ENCODE results near the gene AIG1. TPM values are rescaled to one million over a fixed set of nuclear protein-coding genes. Genes with fewer than 3 reads are reported as not detected.

The AIG1 gene
- total RNA-seq, 1 experiment from 2014 or later = 51.1 TPM

GRCh38 chr6:143157131-143157530, 96.4 kb downstream of the AIG1 start:
- no peak for ATAC-seq
- Histone ChIP-seq H3K9me2 (ENCODE audit: insufficient read depth) (no peaks in the 10 kb centered on the region), H4K20me1 (ENCODE audit: insufficient read depth) (no peaks in the 10 kb centered on the region), H2AFZ (ENCODE audit: low read depth, low read length, poor library complexity, severe bottlenecking) (no peak overlapping the region), H3K9me3 (ENCODE audit: control insufficient read depth in 1 of 2, insufficient read depth in 1 of 2, low read depth in 1 of 2, low read length in 2 of 2) (no peaks in the 10 kb centered on the region), H3K4me3 (replicated peaks in 1 of 2; ENCODE audit: low read depth in 1 of 2, low read length in 2 of 2) (no peak overlapping the region), H3K27ac (ENCODE audit: low read depth, low read length) (no peak overlapping the region), H3K36me3 (ENCODE audit: control insufficient read depth in 1 of 2, insufficient read depth in 2 of 2, low read length in 2 of 2) (no peaks in the 10 kb centered on the region), H3K4me2 (ENCODE audit: low read length) (no peak overlapping the region), H3K4me1 (ENCODE audit: control insufficient read depth in 1 of 2, insufficient read depth in 2 of 2, low read length in 2 of 2) (peaks cover 0 to 12% of the 10 kb centered on the region in 2 experiments; a peak in 2 of 4 replicates), H3K9ac (ENCODE audit: low read length) (no peak overlapping the region), H3K27me3 (ENCODE audit: insufficient read depth, low read length) (no peaks in the 10 kb centered on the region), H3K79me2 (ENCODE audit: insufficient read depth, low read length) (no peaks in the 10 kb centered on the region)
- ChIA-PET POLR2A (no interaction called here), CTCF (no interaction called here), RAD21 (ENCODE audit: low non-redundant PET in 1 of 2, low total read pairs in 2 of 2, uncharacterized antibody in 2 of 2, unreplicated experiment in 2 of 2) (no interaction called here)
- TF ChIP-seq CEBPB (IDR thresholded peaks at IDR 0.05; ENCODE audit: low read depth) = no peak
- BruUV-seq (replicated peaks) = no TSS peak
- intact Hi-C loops (cut with micrococcal nuclease) = no loop called here
- no peak for DNase-seq (ENCODE audit: low read depth, low spot score)

- Histone ChIP-seq H3K9me2 (ENCODE audit: insufficient read depth) (no peaks in the 10 kb centered on the region), H3K27me3 (ENCODE audit: insufficient read depth, low read length) (no peaks in the 10 kb centered on the region), H3K9ac (ENCODE audit: low read length) (no peak overlapping the region), H3K4me2 (ENCODE audit: low read length) (no peak overlapping the region), H3K9me3 (ENCODE audit: control insufficient read depth in 1 of 2, insufficient read depth in 1 of 2, low read depth in 1 of 2, low read length in 2 of 2) (no peaks in the 10 kb centered on the region), H3K27ac (ENCODE audit: low read depth, low read length) (no peak overlapping the region), H3K4me3 (replicated peaks in 1 of 2; ENCODE audit: low read depth in 1 of 2, low read length in 2 of 2) (no peak overlapping the region), H3K36me3 (ENCODE audit: control insufficient read depth in 1 of 2, insufficient read depth in 2 of 2, low read length in 2 of 2) (no peaks in the 10 kb centered on the region), H3K4me1 (ENCODE audit: control insufficient read depth in 1 of 2, insufficient read depth in 2 of 2, low read length in 2 of 2) (peaks cover 0 to 12% of the 10 kb centered on the region in 2 experiments; a peak in 2 of 4 replicates), H4K20me1 (ENCODE audit: insufficient read depth) (no peaks in the 10 kb centered on the region), H3K79me2 (ENCODE audit: insufficient read depth, low read length) (no peaks in the 10 kb centered on the region), H2AFZ (ENCODE audit: low read depth, low read length, poor library complexity, severe bottlenecking) (no peak overlapping the region)
- intact Hi-C loops (cut with micrococcal nuclease) = no loop called here
- CTCF ChIA-PET = no interaction called here
- no TSS peak for BruUV-seq (replicated peaks)
- ATAC-seq (no peak), DNase-seq (ENCODE audit: low read depth, low spot score) (no peak)
- POLR2A ChIA-PET = no interaction called here
- RAD21 ChIA-PET (ENCODE audit: low non-redundant PET in 1 of 2, low total read pairs in 2 of 2, uncharacterized antibody in 2 of 2, unreplicated experiment in 2 of 2) = no interaction called here
- TF ChIP-seq POLR2A (IDR thresholded peaks at IDR 0.05; ENCODE audit: borderline replicate concordance, extremely low read depth, insufficient read depth, insufficient read length) (no peak), ATF3 (IDR thresholded peaks at IDR 0.05) (no peak), TCF7L2 (IDR thresholded peaks at IDR 0.05; ENCODE audit: borderline replicate concordance, extremely low read depth, insufficient read depth, insufficient read length) (no peak), ELF1 (IDR thresholded peaks at IDR 0.05; ENCODE audit: borderline replicate concordance, low read depth) (no peak), CTCF (IDR thresholded peaks at IDR 0.05 in 2 of 3, conservative IDR thresholded peaks at IDR 0.05 in 1 of 3; ENCODE audit: borderline replicate concordance in 1 of 3, insufficient read depth in 1 of 3, low read depth in 2 of 3, low read length in 2 of 3) (no peak), EZH2 (IDR thresholded peaks at IDR 0.05) (no peak), FOSL1 (IDR thresholded peaks at IDR 0.05; ENCODE audit: low read depth) (no peak), ZFX (IDR thresholded peaks at IDR 0.05) (no peak), RAD21 (IDR thresholded peaks at IDR 0.05; ENCODE audit: low read depth) (no peak)
These were observed 97.5 kb downstream of the AIG1 start for GRCh38 chr6:143158113-143158581.
